Ishikawa (cell line): ENCODE measurements around the gene TMEM181.

ENCODE experiments used
- CEBPB ChIP-seq: IDR thresholded peaks from 2 replicates; pipeline ENCODE4 v1.6.1; 2012
- CREB1 ChIP-seq: IDR thresholded peaks from 2 replicates; pipeline ENCODE4 v1.6.1; 2012; ENCODE audit warnings: low read depth
- EGR1 ChIP-seq: IDR thresholded peaks from 2 replicates; pipeline ENCODE4 v1.6.1; 2012
- EP300 ChIP-seq: IDR thresholded peaks from 2 replicates; pipeline ENCODE4 v1.6.1; 2012; ENCODE audit warnings: borderline replicate concordance
- FOXM1 ChIP-seq: IDR thresholded peaks from 2 replicates; pipeline ENCODE4 v1.6.1; 2012; ENCODE audit warnings: low read depth, borderline replicate concordance
- MAX ChIP-seq: IDR thresholded peaks from 2 replicates; pipeline ENCODE4 v1.6.1; 2012
- NFIC ChIP-seq: IDR thresholded peaks from 2 replicates; pipeline ENCODE4 v1.6.1; 2012
- RAD21 ChIP-seq: IDR thresholded peaks from 2 replicates; pipeline ENCODE4 v1.6.1; 2012; ENCODE audit warnings: low read depth
- TAF1 ChIP-seq: IDR thresholded peaks from 2 replicates; pipeline ENCODE4 v1.6.1; 2012; ENCODE audit warnings: low read depth, mild to moderate bottlenecking
- TCF12 ChIP-seq: IDR thresholded peaks from 2 replicates; pipeline ENCODE4 v1.6.1; 2012; ENCODE audit warnings: low read depth
- TEAD4 ChIP-seq: IDR thresholded peaks from 2 replicates; pipeline ENCODE4 v1.6.1; 2012
- YY1 ChIP-seq: IDR thresholded peaks from 2 replicates; pipeline ENCODE4 v1.6.1; 2012; ENCODE audit warnings: low read depth
- ZBTB7A ChIP-seq: IDR thresholded peaks from 2 replicates; pipeline ENCODE4 v1.6.1; 2012; ENCODE audit warnings: low read depth
- TF ChIP-seq, protein P1 (sequence below): IDR thresholded peaks from 2 replicates; pipeline ENCODE4 v1.6.1; 2012
- TF ChIP-seq, protein P2 (sequence below): IDR thresholded peaks from 2 replicates; pipeline ENCODE4 v1.6.1; 2012; ENCODE audit warnings: low read depth, mild to moderate bottlenecking

Gene TMEM181

DNA sequence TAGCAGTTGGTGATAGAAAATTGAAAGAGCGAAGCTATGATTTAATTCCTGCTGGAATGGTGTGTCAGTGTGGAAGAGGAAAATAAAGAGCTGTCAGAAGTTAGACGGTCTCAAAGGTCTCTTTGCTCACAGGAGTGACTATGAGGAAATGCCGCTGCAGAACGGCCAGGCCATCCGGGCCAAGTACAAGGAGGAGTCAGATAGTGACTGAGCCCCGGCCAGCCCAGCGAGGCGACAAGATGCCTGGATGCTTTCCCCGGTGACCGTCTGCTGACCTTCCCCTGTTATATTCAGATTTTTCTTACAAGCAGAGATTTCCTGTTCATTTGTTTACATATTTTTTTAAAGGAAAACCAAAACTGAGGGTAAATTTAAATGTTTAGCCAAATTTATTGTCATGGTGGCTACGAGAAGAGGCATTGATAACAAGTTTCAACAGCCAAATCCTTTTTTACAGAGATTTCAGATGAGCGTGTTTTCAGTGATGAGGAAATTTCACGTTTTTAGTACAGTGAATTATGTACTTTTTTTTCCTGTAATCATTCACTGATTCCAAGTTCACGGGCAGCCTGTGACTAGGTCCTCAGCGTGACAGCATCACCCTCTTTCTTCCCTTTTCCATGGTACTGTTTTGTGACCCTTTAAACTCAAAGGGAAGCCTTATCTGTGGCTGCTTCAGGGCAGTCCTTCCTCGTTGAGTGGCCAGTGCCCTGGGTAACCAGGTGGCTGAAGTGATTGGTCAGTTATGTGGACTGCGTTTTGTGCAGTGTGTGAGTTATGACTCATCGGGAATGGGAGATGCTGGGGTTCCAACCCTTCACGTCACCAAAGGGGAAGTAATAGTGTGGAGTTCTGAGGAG lies 72.0 kb downstream of the TMEM181 start:
- TF ChIP-seq CEBPB: no peak
- no peak for TF ChIP-seq ZBTB7A
- TF ChIP-seq TEAD4: no peak
- TF ChIP-seq TCF12: no peak
- TF ChIP-seq MAX: no peak
- no peak for TF ChIP-seq FOXM1
- TF ChIP-seq, protein P1, sequence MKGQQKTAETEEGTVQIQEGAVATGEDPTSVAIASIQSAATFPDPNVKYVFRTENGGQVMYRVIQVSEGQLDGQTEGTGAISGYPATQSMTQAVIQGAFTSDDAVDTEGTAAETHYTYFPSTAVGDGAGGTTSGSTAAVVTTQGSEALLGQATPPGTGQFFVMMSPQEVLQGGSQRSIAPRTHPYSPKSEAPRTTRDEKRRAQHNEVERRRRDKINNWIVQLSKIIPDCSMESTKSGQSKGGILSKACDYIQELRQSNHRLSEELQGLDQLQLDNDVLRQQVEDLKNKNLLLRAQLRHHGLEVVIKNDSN: no peak
- TF ChIP-seq, protein P2, sequence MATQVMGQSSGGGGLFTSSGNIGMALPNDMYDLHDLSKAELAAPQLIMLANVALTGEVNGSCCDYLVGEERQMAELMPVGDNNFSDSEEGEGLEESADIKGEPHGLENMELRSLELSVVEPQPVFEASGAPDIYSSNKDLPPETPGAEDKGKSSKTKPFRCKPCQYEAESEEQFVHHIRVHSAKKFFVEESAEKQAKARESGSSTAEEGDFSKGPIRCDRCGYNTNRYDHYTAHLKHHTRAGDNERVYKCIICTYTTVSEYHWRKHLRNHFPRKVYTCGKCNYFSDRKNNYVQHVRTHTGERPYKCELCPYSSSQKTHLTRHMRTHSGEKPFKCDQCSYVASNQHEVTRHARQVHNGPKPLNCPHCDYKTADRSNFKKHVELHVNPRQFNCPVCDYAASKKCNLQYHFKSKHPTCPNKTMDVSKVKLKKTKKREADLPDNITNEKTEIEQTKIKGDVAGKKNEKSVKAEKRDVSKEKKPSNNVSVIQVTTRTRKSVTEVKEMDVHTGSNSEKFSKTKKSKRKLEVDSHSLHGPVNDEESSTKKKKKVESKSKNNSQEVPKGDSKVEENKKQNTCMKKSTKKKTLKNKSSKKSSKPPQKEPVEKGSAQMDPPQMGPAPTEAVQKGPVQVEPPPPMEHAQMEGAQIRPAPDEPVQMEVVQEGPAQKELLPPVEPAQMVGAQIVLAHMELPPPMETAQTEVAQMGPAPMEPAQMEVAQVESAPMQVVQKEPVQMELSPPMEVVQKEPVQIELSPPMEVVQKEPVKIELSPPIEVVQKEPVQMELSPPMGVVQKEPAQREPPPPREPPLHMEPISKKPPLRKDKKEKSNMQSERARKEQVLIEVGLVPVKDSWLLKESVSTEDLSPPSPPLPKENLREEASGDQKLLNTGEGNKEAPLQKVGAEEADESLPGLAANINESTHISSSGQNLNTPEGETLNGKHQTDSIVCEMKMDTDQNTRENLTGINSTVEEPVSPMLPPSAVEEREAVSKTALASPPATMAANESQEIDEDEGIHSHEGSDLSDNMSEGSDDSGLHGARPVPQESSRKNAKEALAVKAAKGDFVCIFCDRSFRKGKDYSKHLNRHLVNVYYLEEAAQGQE: no peak
- no peak for TF ChIP-seq NFIC
- TF ChIP-seq CREB1: no peak
- no peak for TF ChIP-seq EP300
- TF ChIP-seq YY1: no peak
- TF ChIP-seq TAF1: no peak
- no peak for TF ChIP-seq RAD21
- TF ChIP-seq EGR1: no peak

- TF ChIP-seq TEAD4 (no peak), CEBPB (no peak), RAD21 (no peak), EP300 (no peak)
- TF ChIP-seq, protein P1: no peak
Measured at GRCh38 chr6:158633127-158633526, 73.2 kb downstream of the TMEM181 start.

DNA sequence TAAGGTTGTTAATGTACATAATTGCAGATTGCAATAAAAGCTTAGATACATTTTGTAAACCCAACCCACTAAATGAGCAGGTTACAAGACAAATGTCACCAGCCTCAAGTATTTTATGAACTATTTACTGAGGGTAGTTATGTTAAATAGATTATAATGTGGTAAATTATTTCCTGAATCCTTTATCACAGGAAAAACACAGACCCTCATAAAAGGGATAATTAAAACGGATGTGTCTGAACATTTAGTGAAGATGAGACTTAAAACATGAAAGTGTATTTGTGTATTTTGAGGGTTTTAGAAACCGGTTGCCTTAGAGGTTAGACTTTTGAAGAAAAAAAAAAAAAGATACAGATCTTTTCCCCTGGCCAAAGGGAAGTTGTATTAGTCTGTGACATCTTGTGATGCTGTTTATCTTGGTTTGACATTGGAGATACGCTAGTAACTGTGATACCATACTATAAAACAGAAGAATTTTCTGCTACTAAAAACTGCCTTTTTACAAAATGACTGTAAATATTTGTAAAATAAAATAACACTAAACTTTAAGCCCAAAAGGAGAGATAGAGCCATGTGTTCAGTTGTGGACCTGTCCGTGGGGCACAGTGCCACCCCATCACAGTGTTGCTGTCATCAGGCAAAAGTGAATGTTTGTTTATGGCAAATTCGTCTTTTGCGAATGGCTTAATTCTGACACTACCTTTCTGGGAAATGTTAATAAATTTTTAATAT lies 75.0 kb downstream of the TMEM181 start:
- no peak for TF ChIP-seq CEBPB
- TF ChIP-seq CREB1: no peak
- TF ChIP-seq TAF1: no peak
- no peak for TF ChIP-seq MAX
- TF ChIP-seq, protein P1: no peak
- TF ChIP-seq NFIC: no peak
- TF ChIP-seq, protein P2: no peak
- TF ChIP-seq EGR1: no peak
- no peak for TF ChIP-seq TCF12
- no peak for TF ChIP-seq TEAD4
- TF ChIP-seq YY1: no peak
- TF ChIP-seq ZBTB7A: no peak
- TF ChIP-seq FOXM1: no peak
- TF ChIP-seq RAD21: no peak
- TF ChIP-seq EP300: no peak

DNA sequence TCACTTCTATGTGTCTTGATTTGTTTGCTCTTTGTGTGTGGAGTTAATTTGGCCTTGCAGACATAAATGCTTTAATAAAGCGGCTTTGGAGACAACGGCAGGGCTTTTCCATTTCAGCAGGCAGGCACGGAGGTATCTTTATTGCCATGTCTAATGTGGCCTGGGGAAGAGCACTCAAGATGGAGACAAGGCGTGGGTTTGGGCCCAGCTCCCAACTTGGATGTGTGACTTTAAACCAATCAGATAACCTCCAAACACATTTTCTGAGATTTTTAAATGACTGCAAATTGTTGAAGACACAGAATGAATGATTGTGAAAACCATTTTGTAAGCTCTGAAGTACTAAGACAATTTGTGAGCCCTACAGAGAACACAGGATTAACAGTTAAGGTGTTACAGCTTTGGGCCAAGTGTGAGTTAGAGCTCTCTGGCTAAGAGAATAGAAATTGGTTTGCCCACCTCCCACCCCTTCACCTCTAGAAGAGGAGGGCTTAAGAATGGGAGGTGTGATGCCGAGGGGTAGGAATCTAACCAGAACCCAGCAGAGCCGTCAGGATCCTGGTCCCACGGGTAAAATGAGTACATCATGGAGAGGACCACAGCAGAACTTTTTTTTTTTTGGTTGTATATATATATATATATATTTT lies 75.7 kb downstream of the TMEM181 start:
- TF ChIP-seq TCF12 (no peak), EGR1 (no peak)

DNA sequence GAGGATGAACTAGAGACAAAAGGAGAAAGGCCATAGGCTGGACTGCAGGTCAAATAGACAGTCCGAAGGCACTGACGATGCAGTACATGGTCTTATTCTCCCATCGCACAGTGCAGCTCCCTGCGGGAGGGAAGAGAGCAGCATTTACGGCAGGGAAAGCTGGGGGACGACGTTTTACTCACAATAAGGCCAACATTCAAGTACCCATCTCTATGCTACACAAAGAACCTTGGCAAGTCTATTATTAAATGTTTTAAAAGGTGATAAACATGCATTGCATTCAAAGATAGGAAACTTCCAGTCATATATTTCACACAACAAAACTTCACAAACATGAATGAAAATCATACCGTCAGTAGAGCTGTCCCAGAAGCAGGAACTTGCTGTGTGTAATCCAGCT lies 76.9 kb downstream of the TMEM181 start:
- TF ChIP-seq TAF1 (no peak), MAX (no peak), EP300 (no peak), ZBTB7A (no peak), FOXM1 (no peak), CEBPB (no peak), YY1 (no peak), TEAD4 (no peak), NFIC (no peak), EGR1 (no peak), TCF12 (no peak), RAD21 (no peak), CREB1 (no peak)
- TF ChIP-seq, protein P1: no peak
- TF ChIP-seq, protein P2: no peak
